Stimulated activated CD8-positive, alpha-beta memory T cell treated with anti-CD3 and anti-CD28 coated beads, Interleukin-12 subunit alpha, Interleukin-12 subunit beta, amount 100 ng/mL, for 4 hours (primary cell): ENCODE results near the gene PAPSS1.

Experiments
- DNase-seq: peaks from one replicate; pipeline ENCODE4 v3.0.0-alpha.2; 2020; ENCODE audit warnings: low read depth

The PAPSS1 gene

DNA sequence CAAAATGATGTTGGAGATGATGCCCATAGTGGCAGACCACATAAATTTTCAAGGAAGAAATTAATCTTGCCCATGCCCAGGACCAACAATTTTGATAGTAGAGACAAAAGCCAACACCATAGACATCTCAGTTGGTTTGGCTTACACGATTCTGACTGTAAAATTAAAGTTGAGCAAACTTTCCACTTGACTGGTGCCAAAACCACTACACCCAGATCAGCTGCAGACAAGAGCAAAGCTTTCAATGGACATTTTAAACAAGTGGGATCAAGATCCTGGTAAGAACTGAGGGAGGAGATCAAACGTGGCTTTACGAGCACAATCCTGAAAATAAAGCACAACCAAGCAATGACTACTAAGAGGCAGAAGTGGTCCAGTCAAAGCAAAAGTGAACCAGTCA lies 90.7 kb downstream of the PAPSS1 start:
- no peak for DNase-seq

DNA sequence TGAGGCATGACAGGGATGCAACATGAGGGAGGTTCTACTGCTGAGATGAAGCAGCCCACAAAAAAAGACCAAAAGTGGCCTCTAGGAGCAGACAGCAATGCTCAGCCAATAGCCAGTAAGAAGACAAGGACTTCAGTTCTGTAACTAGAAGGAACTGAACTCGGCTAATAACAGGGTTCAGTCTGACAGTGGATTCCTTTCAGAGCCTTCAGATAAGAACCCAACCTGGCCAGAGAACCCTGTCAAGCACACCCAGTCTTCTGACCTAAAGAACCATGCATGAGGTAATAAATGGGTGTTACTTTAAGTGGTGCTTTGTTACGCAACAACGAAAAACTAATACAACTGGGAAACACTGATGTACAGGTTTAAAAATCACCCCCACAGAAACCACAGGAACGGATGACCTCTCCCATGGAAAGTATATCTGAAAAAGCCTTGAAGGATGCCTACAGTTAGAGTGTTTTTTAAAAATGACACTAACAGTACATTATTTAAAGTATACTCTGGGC lies 94.6 kb downstream of the PAPSS1 start:
- no peak for DNase-seq

DNA sequence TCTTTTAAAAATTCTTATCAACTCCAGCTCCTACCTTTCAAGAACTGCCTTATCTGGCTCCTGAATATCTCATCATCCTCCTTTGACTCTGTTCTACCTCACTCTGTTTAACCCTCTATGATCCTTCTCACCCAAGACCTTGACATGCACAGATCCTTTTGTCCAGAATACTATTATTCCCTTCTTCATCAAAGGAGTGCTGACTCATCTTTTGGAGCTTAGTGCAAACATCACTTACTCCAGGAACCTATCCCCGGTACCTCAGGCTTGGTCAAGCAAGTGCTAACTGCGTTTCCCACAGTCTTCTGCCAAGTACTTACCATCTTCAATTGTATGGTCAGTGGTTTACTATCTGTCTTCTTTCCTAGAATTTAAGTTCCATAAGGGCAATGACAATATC lies 96.0 kb downstream of the PAPSS1 start:
- DNase-seq, result no peak

DNA sequence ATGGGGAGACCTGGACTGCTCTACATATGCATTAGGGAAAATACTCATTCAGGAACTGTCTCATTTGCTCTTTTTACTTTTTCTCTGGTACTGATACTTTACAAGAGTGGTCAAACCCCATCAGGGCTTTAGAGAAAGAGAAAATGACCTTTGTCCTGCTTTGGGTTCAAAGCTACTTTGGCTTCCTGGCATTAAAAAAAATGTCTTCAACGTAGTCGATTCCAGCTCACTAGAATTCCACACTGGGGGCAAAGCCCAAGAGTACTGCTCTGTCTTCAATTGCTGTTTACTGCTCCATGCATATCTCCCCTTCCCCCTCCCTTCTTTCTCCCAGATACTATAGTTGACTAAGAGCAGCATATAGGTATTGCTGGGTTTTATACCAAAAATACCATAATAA lies 98.0 kb downstream of the PAPSS1 start:
- DNase-seq, result no peak

DNA sequence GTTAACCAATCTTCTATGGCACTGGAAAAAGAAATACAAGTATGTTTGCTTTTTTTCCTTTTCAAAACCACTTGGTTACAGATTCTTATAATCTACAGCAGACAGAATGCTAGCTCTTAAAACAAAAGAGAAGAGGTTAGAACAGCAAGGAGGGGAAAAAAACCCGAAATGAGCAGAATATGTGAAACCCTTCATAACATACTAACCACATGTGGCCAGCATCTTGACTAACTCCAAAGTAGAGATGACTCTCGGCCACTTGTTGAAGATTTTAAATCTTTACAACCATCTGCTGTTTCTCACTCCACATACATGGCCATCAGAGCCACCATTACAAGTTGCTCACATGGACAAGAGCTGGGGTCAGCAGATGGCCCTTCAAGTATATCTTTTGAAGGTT lies 100.3 kb downstream of the PAPSS1 start:
- no peak for DNase-seq

DNA sequence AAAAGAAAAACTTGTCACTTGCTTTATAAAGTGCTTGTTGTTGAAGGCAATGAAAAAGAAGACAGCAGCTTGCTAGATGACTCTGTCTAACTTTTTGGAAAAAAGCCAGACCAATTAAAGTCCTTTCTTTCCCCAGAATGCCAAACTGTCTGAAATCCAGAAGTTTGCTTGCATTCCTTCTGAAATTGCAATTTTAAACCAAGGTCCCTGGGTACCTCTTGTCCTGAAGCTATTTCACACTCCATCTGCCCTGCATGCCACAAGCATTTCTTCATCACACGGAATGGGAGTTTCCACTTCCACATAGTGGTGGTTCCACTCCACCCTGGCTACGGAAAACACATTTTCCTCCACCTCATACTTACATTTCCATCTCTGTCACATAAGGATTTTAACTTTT lies 101.0 kb downstream of the PAPSS1 start:
- DNase-seq, result no peak

DNA sequence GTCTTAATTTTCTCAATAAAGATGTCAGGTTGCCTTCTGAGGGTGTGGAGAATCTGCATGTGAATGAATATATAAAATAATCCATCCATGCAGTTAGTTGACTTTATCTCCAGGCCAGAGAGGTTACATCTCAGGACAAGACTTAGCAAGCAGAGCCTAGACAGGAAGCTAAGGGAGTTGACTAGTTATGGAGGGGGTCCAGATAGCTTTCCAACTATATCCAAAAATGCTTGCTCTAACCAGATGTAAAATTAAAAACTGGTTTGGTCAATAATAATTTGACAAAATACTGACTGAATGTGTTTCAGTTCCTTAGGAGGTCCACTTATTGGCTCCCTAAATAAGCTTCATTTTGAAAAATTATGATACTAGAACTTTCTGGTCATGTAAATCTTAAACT lies 101.4 kb downstream of the PAPSS1 start:
- DNase-seq, result no peak

DNA sequence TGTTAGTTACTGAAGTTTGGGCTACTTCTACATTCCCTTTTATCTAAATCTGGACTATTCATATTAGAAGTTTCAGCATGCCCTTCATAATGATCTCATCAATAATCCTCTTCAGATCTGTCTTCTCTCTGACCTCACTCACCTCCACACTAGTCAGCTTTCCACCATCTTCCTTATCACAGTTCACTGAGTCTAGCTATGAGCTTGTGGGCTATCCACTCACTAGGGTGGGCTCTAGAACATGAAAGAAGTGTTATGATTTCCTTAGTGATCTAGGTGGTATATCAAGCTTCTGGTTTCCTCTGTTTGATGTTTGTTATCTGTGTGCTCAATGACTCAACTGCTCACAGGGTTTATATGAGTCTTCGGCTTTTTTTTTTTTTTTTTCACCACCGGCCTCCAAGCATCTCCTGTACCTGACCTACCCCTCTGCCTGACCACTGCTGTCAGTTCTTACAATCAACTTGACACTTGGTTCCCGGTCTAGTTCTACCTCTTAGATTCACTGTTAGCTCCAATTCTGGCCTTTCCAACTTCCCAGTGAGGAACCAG lies 103.1 kb downstream of the PAPSS1 start:
- no peak for DNase-seq

DNA sequence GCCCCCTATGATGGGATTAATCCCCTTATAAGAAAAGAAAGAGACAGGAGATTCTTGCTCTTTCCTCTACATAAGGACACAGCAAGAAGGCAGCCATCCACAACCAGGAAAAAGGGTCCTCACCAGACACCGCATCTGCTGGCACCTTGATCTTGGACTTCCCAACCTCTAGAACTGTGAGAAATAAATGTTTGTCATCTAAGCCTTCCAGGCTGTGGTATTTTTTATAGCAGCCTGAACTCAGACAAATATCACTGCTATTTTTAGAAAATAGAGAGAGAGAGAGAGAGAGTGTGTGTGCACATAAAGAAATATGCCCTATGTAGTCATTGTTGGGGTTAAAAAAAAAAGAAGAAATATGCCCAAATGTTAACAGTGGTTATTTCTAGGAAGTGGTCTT lies 104.2 kb downstream of the PAPSS1 start:
- no peak for DNase-seq

DNA sequence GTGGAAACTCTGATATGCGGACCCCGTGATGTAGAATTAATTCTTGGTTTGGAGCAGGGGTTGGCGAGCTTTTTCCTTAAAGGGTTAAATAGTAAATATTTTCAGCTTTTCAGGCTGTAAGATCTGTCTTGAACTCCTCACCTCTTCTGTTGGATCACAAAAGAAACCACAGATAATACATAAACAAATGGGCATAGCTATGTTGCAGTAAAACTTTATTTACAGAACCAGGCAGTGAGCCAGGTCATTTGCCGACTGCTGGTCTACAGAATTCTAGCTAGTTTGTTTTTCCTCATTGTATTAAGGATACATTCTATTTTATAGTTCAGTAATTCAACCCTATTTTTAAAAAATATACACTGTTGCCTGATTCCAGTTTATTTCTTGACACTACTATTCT lies 116.6 kb downstream of the PAPSS1 start:
- DNase-seq, result no peak

DNA sequence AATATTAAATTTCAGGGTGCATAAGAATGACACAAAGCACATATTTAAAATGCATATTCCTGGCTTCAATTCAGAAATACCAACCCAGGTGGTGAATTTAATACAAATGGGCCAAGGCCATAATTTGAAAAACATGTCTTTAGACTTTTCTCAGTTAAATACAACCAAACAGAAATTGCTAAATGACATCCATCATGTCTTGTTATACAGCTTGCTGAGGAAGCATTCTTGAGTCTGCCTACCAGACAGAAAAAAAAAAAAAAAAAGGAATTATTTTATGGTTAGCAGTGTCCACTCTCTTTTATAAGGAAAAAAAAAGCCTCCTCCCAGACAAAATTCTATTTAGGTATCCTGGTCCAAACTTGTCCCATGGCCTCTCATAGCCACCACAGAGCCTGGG lies 119.1 kb downstream of the PAPSS1 start:
- DNase-seq, result no peak

DNA sequence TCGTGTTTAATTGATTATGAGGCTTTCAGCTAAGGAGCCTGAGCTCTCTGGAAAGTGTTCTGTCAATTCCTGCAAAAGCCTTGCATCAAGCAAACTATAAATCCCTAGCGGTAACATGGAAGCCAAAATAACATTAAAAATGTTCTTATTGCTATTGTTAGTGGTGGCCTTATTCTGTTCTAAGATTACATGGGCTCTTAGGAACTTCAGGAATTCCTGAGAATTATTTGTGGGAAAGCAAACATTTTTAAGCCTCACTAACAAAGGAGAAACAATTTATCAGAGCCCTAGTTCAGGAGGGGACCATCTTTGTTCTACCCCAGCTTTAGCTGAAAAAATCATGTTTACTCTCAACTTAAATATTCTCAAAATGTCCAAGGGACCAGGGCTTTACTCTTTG lies 119.6 kb downstream of the PAPSS1 start:
- no peak for DNase-seq

DNA sequence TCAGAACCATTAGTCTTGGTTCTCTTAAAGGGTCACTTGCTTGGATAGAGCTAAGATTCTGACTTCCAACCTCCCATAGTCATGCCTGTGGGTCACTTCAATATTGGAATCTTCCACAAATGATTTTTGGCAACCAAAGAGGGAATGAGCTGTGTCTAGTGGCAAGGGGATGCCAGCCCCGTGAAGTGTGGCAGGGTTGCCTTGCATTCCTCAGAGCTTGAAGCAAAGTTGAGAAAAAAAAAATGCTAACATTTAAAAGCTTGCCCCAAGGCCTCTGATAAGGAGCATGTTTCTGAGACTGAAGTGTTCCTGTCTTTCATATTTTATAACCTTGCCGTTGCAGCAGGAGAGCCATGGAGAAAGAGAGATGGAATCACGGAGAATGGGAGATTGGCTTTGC lies 120.2 kb downstream of the PAPSS1 start:
- DNase-seq, result no peak

DNA sequence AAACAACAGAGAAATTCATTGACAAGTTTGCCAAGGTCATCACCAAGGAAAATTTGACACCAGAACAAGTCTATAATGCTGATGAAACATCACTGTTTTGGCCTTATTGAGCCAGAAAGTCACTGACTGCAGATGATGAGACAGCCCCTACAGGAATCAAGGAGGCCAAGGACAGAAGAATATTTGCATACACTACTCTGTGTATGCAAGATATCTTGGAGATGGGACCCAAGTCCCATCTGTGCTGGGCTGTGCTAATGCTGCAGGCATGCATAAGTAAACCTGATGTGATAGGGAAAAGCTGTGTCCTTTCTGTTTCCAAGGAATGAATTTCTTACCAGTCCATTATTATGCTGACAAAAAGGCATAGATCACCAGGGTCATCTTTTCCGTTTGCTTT lies 126.8 kb downstream of the PAPSS1 start:
- DNase-seq, result no peak

DNA sequence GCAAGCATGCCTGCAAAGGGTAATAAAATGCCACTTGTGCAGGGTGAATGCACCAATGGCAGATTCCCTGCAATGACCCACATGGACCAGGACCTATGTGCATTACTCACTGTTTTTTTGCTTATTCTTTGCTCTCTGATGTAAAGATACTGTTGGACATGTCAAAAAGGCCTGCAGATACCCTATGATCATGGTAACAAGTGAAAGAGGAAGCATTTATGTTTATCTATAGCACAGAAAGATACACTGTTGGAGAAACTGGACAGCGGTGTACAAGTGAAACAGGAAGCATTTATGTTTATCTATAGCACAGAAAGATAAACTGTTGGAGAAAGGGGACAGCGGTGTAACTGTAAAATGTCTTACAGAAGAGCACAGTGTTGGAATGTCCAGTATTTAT lies 127.5 kb downstream of the PAPSS1 start:
- no peak for DNase-seq

DNA sequence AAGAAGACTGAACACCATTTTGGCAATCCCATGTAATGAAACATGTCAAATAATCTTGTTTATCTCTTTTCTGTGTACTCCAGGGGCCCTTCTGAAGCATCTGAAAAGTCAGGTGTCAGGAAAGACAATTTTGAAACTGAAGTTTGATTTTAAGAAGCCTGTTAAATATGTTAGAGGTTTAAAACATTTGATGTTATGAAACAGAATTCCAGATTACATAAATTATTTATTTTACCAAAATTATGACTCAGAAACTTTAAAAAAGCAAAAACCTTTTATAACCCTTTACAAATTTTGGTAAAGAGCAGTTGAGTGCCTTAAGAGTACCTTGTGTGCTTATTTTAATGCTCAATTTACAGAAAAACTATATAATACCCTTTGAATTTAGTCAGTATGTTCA lies 130.8 kb downstream of the PAPSS1 start:
- DNase-seq, result no peak

DNA sequence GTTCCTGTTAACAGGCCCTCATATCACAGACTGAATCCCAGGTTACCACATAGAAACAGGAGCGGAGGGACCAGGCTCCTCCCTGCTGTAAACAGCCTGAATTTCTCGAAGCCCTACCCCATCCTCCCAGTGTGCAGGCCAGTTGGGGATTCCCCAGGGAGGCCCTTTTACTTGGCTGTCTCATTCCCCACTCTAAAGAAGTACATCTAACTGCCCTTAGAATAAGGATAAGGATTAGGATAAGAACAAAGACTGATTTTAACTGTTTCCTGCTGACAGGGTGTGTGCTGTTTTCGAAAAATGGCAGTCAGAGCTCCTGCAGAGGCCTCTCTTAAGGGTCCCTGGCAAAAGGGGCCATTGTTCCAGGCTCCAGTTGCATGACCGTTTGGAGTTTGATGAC lies 133.7 kb downstream of the PAPSS1 start:
- no peak for DNase-seq

DNA sequence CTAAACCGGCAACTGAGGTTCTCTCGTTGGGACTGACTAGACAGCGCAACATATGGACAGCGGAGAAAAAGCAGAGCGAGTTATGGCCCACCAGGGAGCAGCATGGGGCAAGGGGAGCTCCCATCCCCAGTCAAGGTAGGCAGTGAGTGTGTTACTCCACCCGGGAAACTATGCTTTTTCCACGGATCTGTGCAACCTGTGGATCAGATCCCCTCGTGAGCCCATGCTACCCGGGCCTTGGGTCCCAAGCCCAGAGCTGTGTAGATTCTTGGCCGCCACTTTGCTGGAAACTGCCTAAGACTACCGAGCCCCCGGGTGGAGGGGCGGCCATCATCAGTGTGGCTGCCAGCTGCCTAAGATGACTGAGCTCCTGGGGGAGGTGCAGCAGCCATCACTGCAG lies 140.9 kb downstream of the PAPSS1 start:
- no peak for DNase-seq

DNA sequence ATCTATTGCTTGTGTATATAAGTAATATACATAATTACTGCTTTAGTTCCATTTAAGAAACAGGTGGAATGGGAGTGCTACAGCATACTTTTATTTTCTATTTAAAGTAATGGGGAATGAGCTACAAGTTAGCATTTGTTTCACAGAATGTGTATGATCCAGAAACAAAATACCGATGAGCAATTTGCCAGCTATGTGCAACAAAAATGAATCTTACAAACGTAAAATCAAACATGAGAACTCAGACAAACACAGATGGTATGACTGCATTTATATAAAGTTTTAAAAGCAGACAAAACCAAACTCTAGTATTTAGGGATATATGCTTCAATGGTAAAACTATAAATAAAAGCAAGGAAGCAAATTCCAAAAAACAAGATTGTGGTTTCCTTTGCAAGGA lies 141.7 kb downstream of the PAPSS1 start:
- DNase-seq, result no peak

DNA sequence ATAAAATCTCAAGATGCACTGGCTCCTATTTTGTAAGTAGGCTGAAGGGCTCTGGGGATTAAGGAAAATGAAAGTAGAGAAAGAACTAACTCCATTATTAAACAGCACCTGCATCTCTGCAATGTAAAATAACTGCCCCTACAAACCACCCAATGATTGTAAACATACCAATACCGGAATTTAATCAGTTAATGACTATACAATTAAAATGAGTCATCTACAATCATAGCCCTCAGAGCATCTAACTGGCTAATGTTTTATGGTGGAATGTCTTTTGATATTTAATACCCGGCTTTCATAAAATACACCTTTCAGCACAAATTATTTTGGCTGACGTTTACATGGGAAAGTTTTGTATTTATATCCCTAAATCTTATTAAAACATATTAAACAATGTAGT lies 142.3 kb downstream of the PAPSS1 start:
- DNase-seq, result no peak

DNA sequence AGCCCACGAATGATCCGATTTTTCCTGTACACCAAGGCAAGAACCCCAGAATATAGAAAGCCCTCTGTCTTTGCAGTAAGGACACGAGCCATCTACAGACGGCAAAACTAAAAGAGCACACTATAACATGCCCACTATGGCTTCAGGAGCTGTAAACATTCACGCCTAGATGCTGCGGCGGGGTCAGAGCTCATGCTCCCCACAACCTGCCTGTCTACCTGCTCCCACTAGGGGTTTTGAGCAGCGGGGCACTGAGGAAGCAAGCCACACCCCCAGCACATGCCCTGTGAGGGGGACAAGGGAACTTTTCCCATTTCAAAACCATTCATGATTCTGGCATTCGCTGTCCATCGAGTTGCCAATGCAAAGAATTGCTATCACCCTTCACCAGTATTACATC lies 144.8 kb downstream of the PAPSS1 start:
- no peak for DNase-seq

DNA sequence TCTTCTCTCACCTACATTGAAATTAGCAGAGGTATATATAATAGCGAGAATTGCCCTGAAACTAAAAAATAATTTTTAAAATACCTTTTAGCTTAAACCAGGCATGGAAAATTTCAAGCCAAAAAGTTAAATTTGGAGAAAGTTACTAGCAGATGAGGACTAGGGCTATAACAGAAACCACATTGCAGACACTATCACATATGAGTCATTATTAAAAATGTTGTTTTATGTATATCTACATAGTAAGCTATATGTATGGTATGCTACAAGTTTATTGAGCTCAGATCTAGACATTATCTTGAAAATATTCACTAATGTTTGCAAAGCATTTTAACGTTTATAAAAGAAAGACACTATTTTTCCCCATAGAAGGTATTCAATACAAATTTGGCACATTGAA lies 147.8 kb downstream of the PAPSS1 start:
- no peak for DNase-seq

DNA sequence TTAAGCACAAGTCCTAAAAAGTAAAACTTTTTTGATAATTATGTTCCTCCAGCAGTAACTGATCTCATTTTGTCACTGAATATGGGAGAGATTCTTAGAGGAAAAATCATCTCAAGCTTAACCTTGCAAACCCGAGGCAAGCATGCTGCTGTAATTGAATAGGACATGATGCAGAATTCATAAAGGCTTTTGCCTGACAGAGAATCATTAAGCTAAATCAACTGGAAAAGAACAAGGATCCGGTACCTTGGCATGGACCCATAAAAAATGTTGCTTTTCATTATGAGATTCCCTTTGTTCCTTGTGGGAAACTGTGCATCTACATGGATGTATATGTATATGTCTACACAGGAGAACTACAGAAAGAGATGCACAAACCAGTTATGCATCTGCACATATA lies 149.1 kb downstream of the PAPSS1 start:
- no peak for DNase-seq

DNA sequence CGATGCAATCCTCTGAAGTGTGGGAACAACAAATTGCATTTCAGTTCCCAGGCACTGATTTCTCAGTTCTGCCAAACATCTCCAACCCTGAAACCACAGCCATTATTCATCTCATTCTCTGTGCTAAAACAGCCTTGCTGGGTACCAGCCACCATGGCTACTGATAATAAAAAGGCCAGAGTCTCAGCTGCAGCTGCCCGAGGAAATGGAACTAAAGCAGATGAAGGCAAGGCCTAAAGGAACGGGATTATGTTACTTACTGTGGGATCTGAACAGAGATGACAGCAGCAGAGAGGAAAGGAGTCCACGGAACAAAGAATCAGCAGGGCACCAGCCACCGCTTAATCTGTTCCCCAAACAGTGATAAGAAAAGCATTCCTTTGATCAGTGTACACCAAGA lies 155.7 kb downstream of the PAPSS1 start:
- no peak for DNase-seq
